Stomach (tissue), 4 donors: Measurements from ENCODE around the gene NADK.

Experiments used
- CTCF ChIP-seq, 7 experiments: fragments of 450-650 bp in 4 of 7; fragments of 200-600 bp in 3 of 7; sonication (generic) in 3 of 7; IDR thresholded peaks; one replicate each; pipeline ENCODE4 v1.5.1; 2016 to 2019; ENCODE audit warnings: antibody characterized with exemption in 7 of 7, control low read depth in 2 of 7, mild to moderate bottlenecking in 1 of 7
- EP300 ChIP-seq: sonication (generic); formaldehyde crosslinking; IDR thresholded peaks from one replicate; pipeline ENCODE4 v1.6.1; 2017; ENCODE audit warnings: antibody characterized with exemption
- POLR2A ChIP-seq, 4 donors: fragments of 450-650 bp; IDR thresholded peaks; one replicate each; pipeline ENCODE4 v1.6.1; 2016; ENCODE audit warnings: antibody characterized with exemption in 4 of 4, control low read depth in 2 of 4, mild to moderate bottlenecking in 1 of 4, moderate library complexity in 1 of 4
- POLR2AphosphoS5 ChIP-seq, 3 donors: sonication (generic); formaldehyde crosslinking; IDR thresholded peaks; one replicate each; pipeline ENCODE4 v1.6.1; 2016; ENCODE audit warnings: antibody characterized with exemption in 3 of 3

GRCh38 chr1:1730870-1731269 is 47.4 kb downstream of the NADK start:
- no peak for TF ChIP-seq CTCF (IDR thresholded peaks at IDR 0.05)
- TF ChIP-seq EP300: no peak
- TF ChIP-seq POLR2A (IDR thresholded peaks at IDR 0.05): no peak
- TF ChIP-seq POLR2AphosphoS5 (IDR thresholded peaks at IDR 0.05): no peak
